Mesendoderm (in vitro differentiated cells): ENCODE measurements around the gene TMEM191C.
"Not testable (repeated sequence)": the region's sequence is repeated elsewhere in the genome, so short reads cannot be mapped to it uniquely, and the experiment has no call there.

Source experiments
- DNase-seq: peaks from one replicate; pipeline ENCODE4 v3.0.0; 2013
- H2AK5ac ChIP-seq: 2 replicates; pipeline ENCODE4 v1.6.1; 2013; ENCODE audit warnings: low read length, inconsistent platforms
- H2BK120ac ChIP-seq: 2 replicates; pipeline ENCODE4 v1.6.1; 2013; ENCODE audit warnings: low read depth, mild to moderate bottlenecking, low read length, moderate library complexity, mixed read lengths
- H2BK15ac ChIP-seq: replicated peaks from 2 replicates; pipeline ENCODE4 v1.6.1; 2013; ENCODE audit warnings: low read depth, mild to moderate bottlenecking, moderate library complexity
- H2BK5ac ChIP-seq: 2 replicates; pipeline ENCODE4 v1.6.1; 2013; ENCODE audit warnings: low read length, inconsistent platforms
- H3K18ac ChIP-seq: 2 replicates; pipeline ENCODE4 v1.6.1; 2013; ENCODE audit warnings: mild to moderate bottlenecking, low read length, mixed read lengths
- H3K23ac ChIP-seq: one replicate; pipeline ENCODE4 v1.6.1; 2013; ENCODE audit warnings: low read length
- H3K27ac ChIP-seq: 2 replicates; pipeline ENCODE4 v1.5.1; 2013; ENCODE audit warnings: low read depth, mild to moderate bottlenecking, inconsistent platforms, low read length, moderate library complexity
- H3K27me3 ChIP-seq: 2 replicates; pipeline ENCODE4 v1.6.1; 2013; ENCODE audit warnings: low read length, control low read depth, mild to moderate bottlenecking, inconsistent platforms; ENCODE audit not compliant: insufficient read depth, poor library complexity
- H3K36me3 ChIP-seq: 2 replicates; pipeline ENCODE4 v1.6.1; 2013; ENCODE audit warnings: low read length, inconsistent platforms; ENCODE audit not compliant: control insufficient read depth, insufficient read depth
- H3K4ac ChIP-seq: one replicate; pipeline ENCODE4 v1.6.1; 2013; ENCODE audit warnings: low read depth, mild to moderate bottlenecking, low read length, moderate library complexity
- H3K4me1 ChIP-seq: 2 replicates; pipeline ENCODE4 v1.6.1; 2013; ENCODE audit warnings: low read depth, low read length, inconsistent platforms; ENCODE audit not compliant: control insufficient read depth
- H3K4me2 ChIP-seq: 2 replicates; pipeline ENCODE4 v1.6.1; 2013; ENCODE audit warnings: low read length
- H3K4me3 ChIP-seq: 2 replicates; pipeline ENCODE4 v1.5.1; 2013; ENCODE audit warnings: mild to moderate bottlenecking, low read length
- H3K56ac ChIP-seq: one replicate; pipeline ENCODE4 v1.6.1; 2013; ENCODE audit warnings: low read length
- H3K79me1 ChIP-seq: 2 replicates; pipeline ENCODE4 v1.6.1; 2013; ENCODE audit warnings: low read length, inconsistent platforms
- H3K79me2 ChIP-seq: 2 replicates; pipeline ENCODE4 v1.6.1; 2013; ENCODE audit warnings: mild to moderate bottlenecking, low read length; ENCODE audit not compliant: control insufficient read depth, insufficient read depth
- H3K9ac ChIP-seq: 2 replicates; pipeline ENCODE4 v1.6.1; 2013; ENCODE audit warnings: low read length, inconsistent platforms
- H4K5ac ChIP-seq: one replicate; pipeline ENCODE4 v1.6.1; 2013; ENCODE audit warnings: low read length
- H4K8ac ChIP-seq: one replicate; pipeline ENCODE4 v1.6.1; 2013; ENCODE audit warnings: low read depth, mild to moderate bottlenecking, control low read depth, low read length, moderate library complexity
- WGBS: extraction: QIAGEN DNeasy Blood & Tissue Kit; methylation state at CpG from one replicate; pipeline ENCODE4 v1.1.7; 2013; ENCODE audit warnings: low lambda C conversion rate, missing lambda C conversion rate; ENCODE audit not compliant: insufficient coverage; ENCODE audit errors: extremely low coverage; 5-methylcytosine and 5-hydroxymethylcytosine counted together

Gene TMEM191C

DNA sequence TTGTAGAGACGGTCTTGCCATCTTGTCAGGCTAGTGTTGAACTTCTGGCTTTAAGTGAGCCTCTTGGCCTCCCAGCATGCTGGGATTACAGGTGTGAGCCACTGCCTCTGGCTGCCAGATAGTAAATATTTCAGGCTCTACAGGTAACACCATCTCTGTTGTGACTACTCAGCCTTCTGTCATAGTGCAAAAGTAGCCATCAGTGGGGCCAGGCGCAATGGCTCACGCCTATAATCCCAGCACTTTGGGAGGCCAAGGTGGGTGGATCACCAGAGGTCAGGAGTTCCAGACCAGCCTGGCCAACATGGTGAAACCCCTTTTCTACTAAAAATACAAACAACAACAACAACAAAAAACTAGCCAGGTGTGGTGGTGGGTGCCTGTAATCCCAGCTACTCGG is 14.5 kb upstream of the TMEM191C start:
- H3K79me2 ChIP-seq, H3K4me3 ChIP-seq, H3K36me3 ChIP-seq, H3K9ac ChIP-seq, H3K23ac ChIP-seq, H3K4ac ChIP-seq, H3K56ac ChIP-seq, DNase-seq, H3K4me1 ChIP-seq, H4K5ac ChIP-seq, H3K79me1 ChIP-seq, H4K8ac ChIP-seq, H2AK5ac ChIP-seq, H3K4me2 ChIP-seq, H3K27ac ChIP-seq, H2BK5ac ChIP-seq, H2BK15ac ChIP-seq, H3K18ac ChIP-seq, H2BK120ac ChIP-seq, H3K27me3 ChIP-seq: not testable (repeated sequence)
- no CpG with 5 or more reads among the region's 4 CpGs for WGBS

DNA sequence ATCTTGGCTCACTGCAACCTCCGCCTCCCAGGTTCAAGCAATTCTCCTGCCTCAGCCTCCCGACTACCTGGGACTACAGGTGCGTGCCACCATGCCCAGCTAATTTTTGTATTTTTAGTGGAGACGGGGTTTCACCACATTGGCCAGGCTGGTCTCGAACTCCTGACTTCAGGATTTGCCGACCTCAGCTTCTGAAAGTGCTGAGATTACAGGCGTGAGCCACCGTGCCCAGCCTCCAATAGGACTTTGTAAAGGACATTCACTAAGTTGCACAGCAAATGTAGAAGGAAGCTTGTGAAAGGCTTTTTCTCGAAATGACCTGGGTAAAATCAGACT is 12.2 kb upstream of the TMEM191C start:
- H3K4me1 ChIP-seq, H2BK5ac ChIP-seq, H3K79me1 ChIP-seq, H3K36me3 ChIP-seq, H3K56ac ChIP-seq, H3K79me2 ChIP-seq, H3K27me3 ChIP-seq, H2AK5ac ChIP-seq, H3K4me2 ChIP-seq, DNase-seq, H3K27ac ChIP-seq, H3K4me3 ChIP-seq, H3K9ac ChIP-seq, H3K4ac ChIP-seq, H4K5ac ChIP-seq, H3K18ac ChIP-seq, H2BK120ac ChIP-seq, H2BK15ac ChIP-seq, H4K8ac ChIP-seq, H3K23ac ChIP-seq: not testable (repeated sequence)
- no CpG with 5 or more reads among the region's 9 CpGs for WGBS

GRCh38 chr22:21455334-21456089 is 11.7 kb upstream of the TMEM191C start:
- no peaks in the 10 kb centered on the region for H3K79me2 ChIP-seq
- H3K27ac ChIP-seq, result no peak overlapping the region
- no peak overlapping the region for H3K18ac ChIP-seq
- no peak overlapping the region for H3K23ac ChIP-seq
- no peak overlapping the region for H4K5ac ChIP-seq
- no peak overlapping the region for H2BK5ac ChIP-seq
- peaks cover 3% of the 10 kb centered on the region for H3K79me1 ChIP-seq
- H3K4ac ChIP-seq, result no peak overlapping the region
- H3K4me3 ChIP-seq, result no peak overlapping the region
- no peak overlapping the region for H2AK5ac ChIP-seq
- H3K4me1 ChIP-seq, result no peaks in the 10 kb centered on the region
- no peak overlapping the region for H2BK120ac ChIP-seq
- no peak for DNase-seq
- no peaks in the 10 kb centered on the region for H3K27me3 ChIP-seq
- H2BK15ac ChIP-seq, result no peak overlapping the region
- WGBS, result no CpG with 5 or more reads among the region's 19 CpGs
- no peaks in the 10 kb centered on the region for H3K36me3 ChIP-seq
- no peak overlapping the region for H3K9ac ChIP-seq
- H4K8ac ChIP-seq, result no peak overlapping the region
- H3K56ac ChIP-seq, result peak overlapping the region; percentile 34
- H3K4me2 ChIP-seq, result no peak overlapping the region

- H2BK120ac ChIP-seq, result no peak overlapping the region
- H3K18ac ChIP-seq, result no peak overlapping the region
- no peak overlapping the region for H3K4me2 ChIP-seq
- no peak overlapping the region for H2AK5ac ChIP-seq
- no peak for DNase-seq
- no peaks in the 10 kb centered on the region for H3K79me2 ChIP-seq
- no peak overlapping the region for H3K27ac ChIP-seq
- H3K79me1 ChIP-seq, result no peaks in the 10 kb centered on the region
- H3K56ac ChIP-seq, result peak overlapping the region; percentile 15
- no peak overlapping the region for H2BK15ac ChIP-seq
- H2BK5ac ChIP-seq, result no peak overlapping the region
- H3K4me1 ChIP-seq, result no peaks in the 10 kb centered on the region
- H3K36me3 ChIP-seq, result no peaks in the 10 kb centered on the region
- H4K5ac ChIP-seq, result no peak overlapping the region
- no peaks in the 10 kb centered on the region for H3K27me3 ChIP-seq
- H4K8ac ChIP-seq, result no peak overlapping the region
- no peak overlapping the region for H3K9ac ChIP-seq
- H3K4ac ChIP-seq, result no peak overlapping the region
- H3K23ac ChIP-seq, result no peak overlapping the region
- H3K4me3 ChIP-seq, result no peak overlapping the region
- no CpG with 5 or more reads among the region's 19 CpGs for WGBS
Observed at GRCh38 chr22:21457023-21457787, 10.0 kb upstream of the TMEM191C start.

DNA sequence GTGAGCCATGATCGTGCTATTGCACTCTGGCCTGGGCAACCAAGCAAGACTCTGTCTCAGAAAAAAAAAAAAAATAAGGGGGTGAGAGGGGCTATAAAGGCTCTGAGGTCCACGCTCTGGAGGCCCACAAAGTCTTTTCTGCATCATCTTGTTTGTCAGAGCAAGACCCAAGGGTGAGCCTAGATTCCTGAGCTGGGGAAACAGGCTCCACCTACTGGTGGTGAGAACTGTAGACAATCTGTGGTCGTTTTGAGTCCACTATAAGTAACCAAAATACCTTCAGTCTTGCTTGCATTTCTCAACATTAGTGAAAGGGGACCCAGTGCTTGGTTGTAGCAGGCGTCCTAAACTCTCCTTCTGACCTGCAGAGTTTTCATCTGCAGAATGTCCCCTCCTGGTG is 4.5 kb upstream of the TMEM191C start:
- not testable (repeated sequence) for H3K56ac ChIP-seq, H3K27ac ChIP-seq, H3K18ac ChIP-seq, H4K8ac ChIP-seq, H3K79me1 ChIP-seq, H2BK15ac ChIP-seq, H3K4me2 ChIP-seq, DNase-seq, H3K23ac ChIP-seq, H2BK5ac ChIP-seq, H4K5ac ChIP-seq, H3K27me3 ChIP-seq, H2AK5ac ChIP-seq, H3K79me2 ChIP-seq, H3K36me3 ChIP-seq, H2BK120ac ChIP-seq, H3K4me1 ChIP-seq, H3K4ac ChIP-seq, H3K4me3 ChIP-seq, H3K9ac ChIP-seq
- no CpG with 5 or more reads among the region's 4 CpGs for WGBS
